GM12875 (cell line): ENCODE data around the gene PYGO1.
A peak's percentile ranks its signal among the peaks of the same experiment; 100 is the strongest.

ENCODE experiments used
- H3K4me3 ChIP-seq: one replicate; pipeline ENCODE4 v1.5.1; 2011; ENCODE audit warnings: low read depth, low read length, control low read depth
- CTCF ChIP-seq: IDR thresholded peaks from 2 replicates; pipeline ENCODE4 v1.5.1; 2011; ENCODE audit warnings: low read depth, mild to moderate bottlenecking, control low read depth, inconsistent platforms, low read length, moderate library complexity, borderline replicate concordance; ENCODE audit not compliant: insufficient read depth

The PYGO1 gene

GRCh38 chr15:55590788-55591187, 2.6 kb upstream of the PYGO1 start:
- no peak overlapping the region for H3K4me3 ChIP-seq
- no peak for TF ChIP-seq CTCF

- H3K4me3 ChIP-seq: no peak overlapping the region
- no peak for TF ChIP-seq CTCF
Observed at GRCh38 chr15:55589287-55589686, 1.1 kb upstream of the PYGO1 start.

GRCh38 chr15:55588815-55589115, 620 bp upstream of the PYGO1 start:
- no peak overlapping the region for H3K4me3 ChIP-seq
- TF ChIP-seq CTCF: no peak

GRCh38 chr15:55587321-55588069, 650 bp downstream of the PYGO1 start:
- H3K4me3 ChIP-seq: peak overlapping the region; percentile 33
- TF ChIP-seq CTCF: no peak

GRCh38 chr15:55586808-55587207, 1.3 kb downstream of the PYGO1 start:
- H3K4me3 ChIP-seq: no peak overlapping the region
- no peak for TF ChIP-seq CTCF

GRCh38 chr15:55576943-55577342, 11.2 kb downstream of the PYGO1 start:
- TF ChIP-seq CTCF: no peak
- no peak overlapping the region for H3K4me3 ChIP-seq

- H3K4me3 ChIP-seq: no peak overlapping the region
Observed at GRCh38 chr15:55574096-55574495, 14.0 kb downstream of the PYGO1 start.

More at GRCh38 chr15:55574096-55574495, 14.0 kb downstream of the PYGO1 start:
- no peak for TF ChIP-seq CTCF
